Activated CD4-positive, CD25-positive, alpha-beta regulatory T cell treated with anti-CD3 and anti-CD28 coated beads, Interleukin-2, amount 50 U/mL, for 16 hours (primary cell): ENCODE data around the gene CAMK1D.
"Not testable (repeated sequence)": the region's sequence is repeated elsewhere in the genome, so short reads cannot be mapped to it uniquely, and the experiment has no call there.

Source experiments
- DNase-seq: peaks from one replicate; pipeline ENCODE4 v3.0.0-alpha.2; 2020; ENCODE audit warnings: low read depth, low spot score

The CAMK1D gene

DNA sequence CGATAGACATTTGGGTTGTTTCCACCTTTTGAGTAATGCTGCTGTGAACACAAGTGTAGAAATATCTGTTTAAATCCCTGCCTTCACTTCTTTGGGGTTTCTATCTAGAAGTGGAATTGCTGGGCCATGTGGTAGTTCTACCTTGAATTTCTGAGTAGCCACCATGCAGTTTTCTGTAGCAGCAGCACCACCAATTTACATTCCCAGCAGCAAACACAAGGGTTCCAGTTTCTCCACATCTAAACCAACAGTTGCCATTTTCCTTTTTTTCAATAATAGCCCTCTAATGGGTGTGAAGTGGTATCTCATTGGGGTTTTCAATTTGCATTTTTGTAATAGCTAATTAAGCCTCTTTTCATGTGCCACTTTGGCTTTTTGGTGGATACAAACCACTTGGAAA, 442.4 kb downstream of the CAMK1D start:
- DNase-seq: no peak

DNA sequence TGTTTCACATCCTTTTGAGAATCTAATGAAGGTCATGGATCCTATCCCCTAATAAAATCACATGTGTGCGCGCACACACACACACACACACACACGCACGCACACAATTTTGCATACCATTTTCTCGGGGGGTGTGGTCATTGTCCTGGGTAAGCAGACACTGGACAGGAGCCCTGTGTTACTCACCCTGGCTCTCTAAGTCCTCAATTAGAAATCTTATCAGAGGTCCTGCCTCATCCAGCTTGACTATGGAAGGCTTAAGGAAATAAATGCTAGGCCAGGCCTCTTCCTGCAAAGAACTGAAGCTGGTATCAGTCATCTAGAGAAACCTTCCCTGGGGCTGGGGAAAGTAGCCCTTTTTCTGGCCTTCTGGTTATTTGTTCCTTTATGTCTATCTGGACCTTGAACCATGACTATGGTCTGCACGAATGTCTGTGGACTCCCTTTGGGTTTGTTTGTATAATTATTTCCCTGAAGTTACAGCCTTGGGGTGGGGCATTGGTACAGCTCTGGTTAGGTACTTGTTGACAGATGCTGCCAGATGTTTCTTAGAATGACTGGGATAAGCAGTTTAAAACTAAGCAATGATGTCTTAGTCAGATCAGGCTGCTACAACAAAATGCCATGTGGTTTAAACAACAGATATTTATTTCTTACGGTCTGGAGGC, 443.7 kb downstream of the CAMK1D start:
- no peak for DNase-seq

DNA sequence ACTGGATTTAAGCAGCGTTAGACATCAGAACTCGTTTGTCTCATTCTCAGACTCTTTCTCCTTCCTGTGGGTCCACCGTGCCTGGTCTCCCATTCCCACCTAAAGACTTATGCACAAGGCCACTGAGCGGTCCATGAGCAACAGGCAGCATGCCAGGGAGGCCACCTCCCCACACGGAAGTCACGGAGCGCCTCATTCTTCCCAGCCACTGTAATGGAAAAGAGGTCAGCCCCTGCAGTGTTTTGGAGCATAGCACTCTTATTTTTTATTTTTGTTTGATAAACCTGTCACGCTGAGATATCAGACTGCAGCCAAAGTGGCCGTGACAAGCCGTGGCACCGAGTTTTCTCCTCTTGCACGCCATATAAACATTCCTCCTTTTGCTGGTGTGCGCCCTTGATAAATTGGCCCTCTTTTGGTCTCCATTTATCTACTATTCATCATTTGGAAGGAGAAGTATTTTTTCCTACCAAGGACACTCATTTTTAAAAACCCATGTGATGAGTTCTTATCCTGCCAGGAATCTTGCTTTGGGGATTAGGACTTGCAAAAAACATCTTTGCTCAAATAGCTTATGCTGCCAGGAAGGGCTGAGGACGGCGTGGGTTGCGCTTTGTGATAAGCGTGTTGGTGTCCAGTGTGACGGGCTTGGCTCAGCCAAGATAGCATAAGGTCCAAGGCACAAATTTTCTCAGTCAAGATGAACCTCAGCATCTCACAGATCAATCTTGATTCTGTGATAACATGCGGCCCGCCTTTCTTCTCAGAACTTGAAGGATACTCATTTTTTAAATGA, 446.2 kb downstream of the CAMK1D start:
- no peak for DNase-seq

DNA sequence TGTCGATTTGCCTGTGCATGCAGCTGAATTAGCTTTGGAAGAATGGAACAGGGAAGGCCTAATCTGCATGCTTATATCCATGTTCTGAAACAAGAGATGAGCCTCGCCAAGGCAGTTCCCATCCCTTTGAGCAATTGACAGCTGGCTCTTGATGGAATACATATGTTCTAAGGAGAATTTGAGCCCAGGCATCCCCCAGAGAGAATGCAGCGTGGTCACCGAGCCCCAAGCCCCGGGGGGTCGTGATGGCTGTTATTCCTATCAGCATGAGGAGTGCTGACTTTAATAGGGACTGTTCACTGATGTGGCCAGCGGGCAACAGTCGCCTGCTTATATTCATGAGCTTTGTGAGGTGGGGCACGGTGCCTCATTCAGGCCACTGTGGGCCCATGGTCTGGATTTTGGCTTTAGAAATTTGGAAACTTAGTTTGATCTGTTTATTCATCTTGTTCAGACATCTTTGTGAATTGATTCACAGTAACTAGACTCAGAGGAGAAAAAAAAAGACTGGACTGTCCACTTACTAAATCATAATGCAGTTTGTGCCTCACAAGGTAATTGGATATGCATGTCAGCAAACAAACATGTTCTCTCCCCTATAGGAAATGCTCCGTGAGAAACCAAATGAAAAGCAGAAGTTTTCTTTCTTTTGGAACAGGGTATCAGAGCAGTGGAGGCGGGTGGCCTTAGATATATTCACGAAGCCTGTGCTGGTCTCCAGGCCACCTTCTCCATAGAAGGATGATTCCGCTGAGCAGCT, 447.2 kb downstream of the CAMK1D start:
- DNase-seq: no peak

DNA sequence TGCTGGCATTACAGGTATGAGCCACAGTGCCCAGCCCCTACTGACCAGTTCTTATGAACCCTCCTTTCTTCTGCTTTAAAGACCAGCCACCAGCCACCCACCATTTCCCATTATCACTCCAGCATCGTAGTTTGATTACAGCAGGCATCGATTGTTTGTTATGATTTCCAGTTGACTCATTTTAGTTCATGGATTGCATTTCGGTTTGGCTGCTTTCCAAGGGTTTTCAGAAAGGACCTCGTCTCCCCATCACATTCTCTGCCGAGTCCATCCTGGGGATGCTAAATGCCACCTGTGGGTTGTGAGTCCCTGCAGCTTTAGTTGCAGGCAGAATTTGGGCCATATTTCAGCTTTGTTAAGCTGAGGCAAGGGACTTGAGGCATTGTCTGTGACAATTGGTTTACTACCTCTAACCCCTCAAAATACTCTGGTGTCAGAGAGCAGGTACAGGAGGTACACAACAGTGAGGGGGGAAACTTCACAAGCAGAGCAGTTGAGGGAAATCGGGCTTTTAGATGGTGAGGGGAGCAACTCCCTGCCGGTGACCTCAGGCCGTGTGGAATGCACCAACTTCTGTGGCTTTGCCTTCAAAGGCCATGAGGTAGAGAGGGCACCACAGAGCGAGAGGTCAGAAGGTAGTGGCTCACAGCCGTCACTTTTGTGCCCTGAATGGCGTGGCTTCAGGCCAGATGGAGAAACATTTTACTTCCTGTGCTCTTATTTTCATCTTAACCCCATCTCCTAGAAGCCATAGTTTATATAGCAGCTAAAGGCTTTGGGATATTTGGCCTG, 448.3 kb downstream of the CAMK1D start:
- DNase-seq: no peak

DNA sequence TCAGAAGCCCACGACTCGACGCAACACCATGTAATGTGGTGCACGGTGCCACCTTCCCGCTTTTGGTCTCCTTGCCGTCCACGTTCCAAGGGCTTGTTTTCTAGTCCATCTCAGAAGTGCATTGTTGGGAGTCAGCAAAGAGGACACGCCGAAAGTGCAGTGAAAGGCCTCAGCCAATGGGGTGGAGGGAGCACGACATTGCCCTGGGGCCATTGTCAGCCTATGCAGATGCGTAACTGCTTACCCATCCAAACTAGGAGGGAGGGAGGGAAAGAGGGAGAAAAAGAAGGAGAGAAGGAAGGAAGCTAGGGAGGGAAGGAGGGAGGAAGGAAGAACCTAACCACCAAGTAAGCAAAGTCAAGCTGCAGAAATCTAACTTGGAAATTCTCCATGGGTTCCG, 449.8 kb downstream of the CAMK1D start:
- DNase-seq: no peak

DNA sequence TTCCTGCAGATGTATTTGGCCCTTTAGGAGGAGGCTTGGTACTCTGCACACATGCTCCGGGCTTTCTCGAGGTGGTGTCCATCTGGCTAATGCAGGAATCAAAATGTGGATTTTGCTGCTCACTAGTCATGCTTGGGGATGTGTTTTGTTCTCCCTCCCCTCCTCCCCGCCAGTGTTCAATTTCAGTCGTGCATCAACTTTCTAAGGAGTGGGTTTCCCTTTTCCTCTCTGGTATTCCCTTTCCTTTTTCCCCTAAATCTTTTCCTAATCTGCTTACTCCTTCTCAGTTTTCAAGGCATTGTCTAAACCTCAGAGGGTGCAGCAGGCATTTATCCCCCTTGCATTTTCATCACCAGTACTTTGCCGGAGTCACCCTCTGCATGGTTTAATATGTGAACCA, 450.4 kb downstream of the CAMK1D start:
- no peak for DNase-seq

DNA sequence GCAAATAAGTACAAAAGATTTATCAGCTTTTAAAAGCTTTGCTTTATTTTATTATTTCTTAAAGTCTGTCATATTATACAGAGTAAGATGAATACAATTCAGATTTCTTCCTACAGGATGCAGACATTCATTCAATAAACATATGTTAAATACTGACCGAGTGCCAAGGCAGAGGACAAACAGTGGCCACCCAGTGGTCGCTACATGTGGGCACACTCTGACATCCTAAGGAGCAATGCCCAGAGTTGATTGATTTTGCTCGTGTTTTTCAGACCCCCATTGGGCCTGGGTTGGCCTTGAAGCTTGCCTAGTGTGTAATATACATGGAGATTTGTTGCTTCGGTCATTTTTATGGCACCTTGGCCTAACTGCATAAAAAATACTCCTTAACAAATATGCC, 451.0 kb downstream of the CAMK1D start:
- no peak for DNase-seq

DNA sequence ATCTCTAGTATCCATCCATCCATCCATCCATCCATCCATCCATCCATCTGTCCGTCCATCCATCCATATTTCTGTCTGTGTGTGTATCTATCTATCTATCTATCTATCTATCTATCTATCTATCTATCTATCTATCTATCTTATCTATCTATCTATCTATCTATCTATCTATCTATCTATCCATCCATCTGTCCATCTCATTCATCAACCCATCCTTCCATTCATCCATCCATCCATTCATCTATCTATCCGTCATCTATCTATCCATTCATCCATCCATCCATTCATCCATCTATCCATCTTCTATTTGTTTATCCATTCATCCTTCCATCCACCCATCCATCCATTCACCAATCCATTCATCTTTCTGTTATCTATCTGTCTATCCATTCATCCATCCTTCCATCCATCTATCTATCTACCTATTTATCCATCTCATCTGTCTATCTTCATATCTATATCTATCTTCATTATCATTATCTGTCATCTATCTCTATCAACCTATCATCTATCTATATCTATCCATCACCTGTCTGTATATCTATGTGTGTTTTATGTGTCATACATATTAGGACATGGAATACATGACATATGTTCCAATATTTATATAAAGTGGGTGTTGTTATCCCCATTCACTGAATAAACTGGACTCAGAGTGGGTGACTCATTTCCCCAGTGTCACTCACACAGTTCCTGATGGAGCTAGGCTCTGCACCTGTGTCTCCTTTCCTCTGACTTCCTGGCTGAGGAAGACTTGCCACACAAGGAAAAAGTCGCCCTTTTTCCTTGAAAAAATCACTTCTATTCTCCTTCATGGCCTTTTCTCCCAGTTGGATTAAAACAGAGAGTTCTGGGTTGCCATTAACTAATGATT, 452.1 kb downstream of the CAMK1D start:
- no peak for DNase-seq

DNA sequence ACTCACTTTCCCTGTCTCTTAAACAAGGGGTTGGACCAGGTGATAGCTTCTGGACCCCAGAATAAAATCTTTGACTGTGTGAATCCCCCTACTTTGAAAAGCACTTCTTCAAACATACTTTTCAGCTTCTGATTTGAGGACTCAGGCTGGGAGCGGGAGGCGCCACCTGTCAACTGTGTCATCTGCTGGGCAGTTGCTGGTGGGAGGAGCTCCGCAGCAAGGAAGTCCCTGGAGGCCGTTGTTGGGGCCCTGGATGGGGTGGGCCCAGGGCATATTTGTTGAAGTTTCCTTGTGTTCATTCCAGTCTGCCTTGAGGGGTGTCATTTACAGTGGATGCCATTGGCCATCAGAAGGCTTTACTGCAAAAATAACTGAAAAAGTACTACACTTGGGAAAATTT, 454.4 kb downstream of the CAMK1D start:
- no peak for DNase-seq

DNA sequence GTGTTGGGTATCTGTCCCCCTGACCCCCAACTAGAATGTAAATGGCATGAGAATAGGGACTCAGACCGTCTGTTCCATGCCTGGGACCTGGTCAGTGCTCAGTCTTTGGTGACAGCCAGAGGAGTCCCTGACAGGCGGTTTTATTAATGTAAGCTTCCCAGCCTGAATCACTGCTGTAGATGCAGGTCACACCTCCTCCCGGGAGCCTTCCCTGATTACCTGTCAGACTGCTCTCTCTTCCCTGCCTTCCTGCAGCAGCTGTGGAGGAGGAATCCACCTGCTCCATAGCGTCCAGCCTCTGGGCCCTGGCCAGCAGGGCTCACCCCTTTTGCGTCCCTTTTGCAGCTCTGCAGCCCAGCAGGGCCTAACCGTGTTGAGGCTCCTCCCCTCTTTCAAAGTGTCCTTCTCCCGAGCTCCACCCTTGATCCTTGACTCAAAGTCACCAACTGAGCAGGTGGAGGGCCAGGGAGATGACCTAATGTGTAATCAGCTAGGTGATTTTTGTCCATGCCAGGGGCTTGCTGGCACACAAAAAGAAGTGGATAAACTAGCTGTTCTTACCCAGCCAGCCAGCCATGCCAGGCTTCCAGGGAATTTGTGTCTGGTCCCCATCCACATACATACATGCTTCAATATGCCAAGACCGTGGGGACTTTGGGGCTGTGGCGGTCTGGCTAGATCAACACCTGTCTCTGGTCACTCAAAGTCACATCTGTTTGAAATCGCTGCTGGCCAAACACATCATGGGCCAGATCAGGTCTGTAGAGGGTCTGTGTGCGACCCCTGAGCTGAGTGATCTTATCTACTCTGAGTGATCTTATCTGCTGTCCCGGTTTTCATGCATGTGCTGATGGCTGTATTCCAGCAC, 457.1 kb downstream of the CAMK1D start:
- no peak for DNase-seq

DNA sequence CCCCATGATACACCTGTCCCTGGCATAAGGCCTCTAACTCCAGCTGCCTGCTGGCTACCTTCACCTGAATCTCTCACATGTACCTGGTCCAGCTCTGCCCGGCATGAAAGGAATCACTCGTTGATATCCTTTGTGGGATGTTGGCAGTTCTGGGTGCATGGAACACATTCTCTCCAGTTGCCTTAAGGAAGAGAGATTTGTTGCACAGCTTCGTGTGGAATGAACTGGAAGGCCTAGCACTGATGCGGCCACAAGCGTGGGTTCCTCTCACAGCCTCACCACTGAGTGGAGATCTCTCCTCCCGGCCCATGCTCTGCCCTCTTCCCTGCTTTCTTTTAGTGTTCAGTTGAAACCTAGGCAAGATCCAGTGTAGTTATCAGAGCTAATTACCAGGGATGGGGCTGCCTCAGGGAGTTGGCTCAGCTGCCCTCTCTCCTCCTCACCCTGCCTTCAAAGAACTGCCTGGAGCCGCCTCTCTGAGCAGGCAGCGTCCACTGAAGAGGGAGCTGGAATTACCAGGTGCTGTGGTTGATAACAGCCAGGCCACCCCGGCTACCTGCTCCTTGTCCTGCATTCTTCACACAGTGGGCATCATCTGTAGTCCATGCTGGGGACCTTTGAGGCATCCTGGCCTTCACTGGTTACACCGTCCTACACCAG, 457.9 kb downstream of the CAMK1D start:
- no peak for DNase-seq

DNA sequence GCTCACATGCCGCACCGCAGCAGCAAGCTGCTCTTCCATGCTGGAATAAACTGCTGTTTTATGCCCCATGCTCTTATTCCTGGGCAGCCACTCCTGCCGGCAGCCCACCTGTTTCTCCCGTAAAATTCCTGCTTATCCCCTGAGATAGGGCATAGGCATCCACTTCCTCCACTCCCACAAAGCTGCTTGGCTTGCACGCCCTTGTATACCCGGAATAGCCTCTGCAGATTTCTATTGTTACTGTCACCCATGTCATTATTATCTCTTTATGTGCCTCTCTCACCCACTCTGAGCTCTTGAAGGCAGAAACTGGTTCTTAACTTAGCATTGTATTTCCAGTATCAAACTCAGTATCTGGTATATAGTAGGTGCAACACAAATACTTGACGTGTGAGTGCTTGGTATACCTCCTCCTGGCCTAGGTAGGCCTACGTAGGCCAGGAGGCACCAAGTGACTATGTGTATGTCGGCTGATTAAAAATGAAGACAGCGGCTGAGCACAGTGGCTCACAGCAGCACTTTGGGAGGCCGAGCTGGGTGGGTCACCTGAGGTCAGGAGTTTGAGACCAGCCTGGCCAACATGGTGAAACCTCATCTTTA, 458.8 kb downstream of the CAMK1D start:
- no peak for DNase-seq

DNA sequence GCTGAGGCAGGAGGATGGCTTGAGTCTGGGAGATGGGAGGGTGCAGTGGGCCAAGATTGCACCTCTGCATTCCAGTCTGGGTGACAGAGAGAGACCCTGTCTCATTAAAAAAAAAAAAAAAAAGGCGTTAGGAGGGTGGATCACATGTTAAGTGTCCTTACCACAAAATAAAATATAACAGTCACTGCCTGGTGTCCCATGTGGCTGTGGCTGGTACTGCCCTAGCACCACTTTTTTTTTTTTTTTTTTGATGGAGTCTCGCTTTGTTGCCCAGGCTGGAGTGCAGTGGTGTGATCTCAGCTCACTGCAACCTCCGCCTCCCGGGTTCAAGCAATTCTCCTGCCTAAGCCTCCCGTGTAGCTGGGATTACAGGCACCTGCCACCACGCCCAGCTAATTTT, 460.7 kb downstream of the CAMK1D start:
- not testable (repeated sequence) for DNase-seq

DNA sequence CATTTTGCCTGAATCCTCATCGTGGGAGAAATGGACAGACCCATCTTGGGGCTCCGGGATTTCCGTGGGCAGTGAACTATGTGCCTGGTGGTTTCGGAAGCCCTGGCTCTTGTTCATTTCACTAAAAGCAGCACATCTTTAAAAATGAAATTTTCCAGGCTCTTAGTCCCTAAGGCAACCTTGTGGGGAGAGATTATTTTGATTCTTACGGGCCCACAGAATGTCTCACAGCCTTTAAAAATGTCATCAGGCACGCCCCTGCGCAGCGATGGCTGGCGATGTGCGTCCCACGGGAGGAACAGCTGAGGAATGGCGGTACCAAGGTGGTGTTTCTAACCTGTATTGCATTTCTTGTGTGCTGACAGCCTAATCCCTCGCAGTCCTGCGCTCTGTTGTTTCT, 462.5 kb downstream of the CAMK1D start:
- no peak for DNase-seq

DNA sequence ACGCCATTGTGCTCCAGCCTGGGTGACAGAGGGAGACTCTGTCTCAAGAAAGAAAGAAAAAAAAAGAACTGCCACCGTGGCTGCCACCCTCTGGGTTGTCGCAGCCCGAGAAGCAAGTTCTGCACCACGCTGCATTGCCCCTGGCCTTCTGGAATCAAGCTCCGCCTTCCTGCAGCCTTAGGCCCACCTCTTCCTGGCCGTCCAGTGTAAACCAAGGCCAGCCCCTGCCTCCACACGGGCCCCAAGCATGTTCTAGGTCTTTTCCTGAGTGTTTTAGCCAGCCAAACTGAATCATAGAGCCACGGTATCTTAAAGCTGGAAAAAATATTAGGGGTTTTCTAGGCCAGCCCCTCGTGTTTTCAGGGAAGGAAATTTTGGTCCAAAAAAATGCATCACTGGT, 463.2 kb downstream of the CAMK1D start:
- no peak for DNase-seq

DNA sequence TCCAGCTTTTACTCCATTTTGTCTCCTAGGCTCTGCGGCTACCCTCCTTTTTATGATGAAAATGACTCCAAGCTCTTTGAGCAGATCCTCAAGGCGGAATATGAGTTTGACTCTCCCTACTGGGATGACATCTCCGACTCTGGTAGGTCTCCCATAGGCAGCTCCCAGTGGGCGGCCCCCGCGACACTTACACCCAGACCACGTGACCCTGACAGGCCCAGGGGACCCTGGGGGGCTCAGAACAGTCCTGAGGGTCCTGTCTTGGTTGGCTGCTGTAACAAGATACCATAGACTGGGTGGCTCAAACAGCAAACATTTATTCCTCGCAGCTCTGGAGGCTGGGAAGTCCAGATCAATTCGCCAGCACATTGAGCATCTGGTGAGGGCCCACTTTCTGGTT, 464.8 kb downstream of the CAMK1D start:
- no peak for DNase-seq

DNA sequence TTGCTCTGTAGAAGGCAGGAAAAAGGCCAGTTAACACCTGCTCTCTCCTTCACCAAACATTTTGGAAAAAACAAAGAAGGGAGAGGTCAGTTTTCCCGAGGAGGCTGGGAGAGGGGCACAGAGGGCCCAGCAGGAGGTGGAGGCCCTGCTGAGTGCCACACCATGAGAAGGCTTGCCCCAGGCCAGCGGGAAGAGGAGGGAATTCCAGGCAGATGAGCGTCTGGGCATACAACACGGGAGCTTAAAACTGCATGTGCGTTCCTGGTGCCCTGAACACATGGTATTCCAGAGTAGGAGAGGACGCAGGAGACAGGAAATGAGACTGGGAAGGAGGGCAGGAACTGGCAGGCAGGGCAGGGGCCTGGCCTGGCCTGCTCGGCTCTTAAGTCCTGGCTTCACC, 469.7 kb downstream of the CAMK1D start:
- no peak for DNase-seq

DNA sequence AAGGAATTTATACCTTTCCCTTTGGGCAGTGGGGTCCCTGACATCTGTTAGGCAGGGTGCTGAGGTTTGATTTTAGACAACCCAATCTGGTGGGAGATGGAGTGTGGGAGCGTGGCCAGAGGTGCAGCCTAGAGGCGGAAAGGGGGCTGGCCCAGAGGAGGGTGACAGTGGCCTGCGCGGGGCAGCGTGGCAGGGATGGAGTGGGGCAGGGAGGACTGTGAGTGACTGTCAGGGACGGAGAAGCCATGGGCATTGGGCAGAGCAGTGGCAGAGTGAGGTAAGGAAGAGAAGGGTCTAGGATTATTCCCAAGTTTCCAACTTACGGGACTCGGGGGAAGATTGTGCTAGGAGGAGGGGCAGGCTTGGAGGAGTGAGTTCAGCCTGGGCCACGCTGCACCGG, 470.3 kb downstream of the CAMK1D start:
- DNase-seq: no peak
